ENCODE data around the gene TP53BP1.

DNA sequence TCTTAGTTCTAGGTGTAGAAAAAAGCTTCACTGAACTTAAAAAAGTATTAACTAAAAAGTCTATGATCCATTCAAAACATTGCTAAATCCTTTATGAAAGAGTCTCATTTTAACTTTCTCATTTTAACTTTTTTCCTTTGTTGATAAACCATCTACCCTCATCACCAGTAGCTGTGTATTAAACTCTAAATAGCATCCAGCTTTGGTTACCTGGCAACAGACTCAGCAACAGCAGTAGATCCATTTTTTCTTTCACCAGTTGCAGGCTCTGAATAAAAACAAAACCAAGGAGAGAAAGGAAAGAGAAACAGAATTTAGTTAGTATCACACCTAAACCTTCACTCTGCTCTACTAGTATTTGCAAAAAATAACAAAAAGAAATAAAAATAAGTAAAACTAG, 51.6 kb downstream of the TP53BP1 start:
- TF ChIP-seq, protein P1, sequence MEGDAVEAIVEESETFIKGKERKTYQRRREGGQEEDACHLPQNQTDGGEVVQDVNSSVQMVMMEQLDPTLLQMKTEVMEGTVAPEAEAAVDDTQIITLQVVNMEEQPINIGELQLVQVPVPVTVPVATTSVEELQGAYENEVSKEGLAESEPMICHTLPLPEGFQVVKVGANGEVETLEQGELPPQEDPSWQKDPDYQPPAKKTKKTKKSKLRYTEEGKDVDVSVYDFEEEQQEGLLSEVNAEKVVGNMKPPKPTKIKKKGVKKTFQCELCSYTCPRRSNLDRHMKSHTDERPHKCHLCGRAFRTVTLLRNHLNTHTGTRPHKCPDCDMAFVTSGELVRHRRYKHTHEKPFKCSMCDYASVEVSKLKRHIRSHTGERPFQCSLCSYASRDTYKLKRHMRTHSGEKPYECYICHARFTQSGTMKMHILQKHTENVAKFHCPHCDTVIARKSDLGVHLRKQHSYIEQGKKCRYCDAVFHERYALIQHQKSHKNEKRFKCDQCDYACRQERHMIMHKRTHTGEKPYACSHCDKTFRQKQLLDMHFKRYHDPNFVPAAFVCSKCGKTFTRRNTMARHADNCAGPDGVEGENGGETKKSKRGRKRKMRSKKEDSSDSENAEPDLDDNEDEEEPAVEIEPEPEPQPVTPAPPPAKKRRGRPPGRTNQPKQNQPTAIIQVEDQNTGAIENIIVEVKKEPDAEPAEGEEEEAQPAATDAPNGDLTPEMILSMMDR (conservative IDR thresholded peaks at IDR 0.05): no peak
- no peak for TF ChIP-seq ZFX (IDR thresholded peaks at IDR 0.05)
